IgD-negative memory B cell (primary cell): Measurements from ENCODE around the gene UTP25. TPM values are rescaled to one million over a fixed set of nuclear protein-coding genes. Genes with fewer than 3 reads are reported as not detected.
A peak's percentile ranks its signal among the peaks of the same experiment; 100 is the strongest.
"Not testable (repeated sequence)": the region's sequence is repeated elsewhere in the genome, so short reads cannot be mapped to it uniquely, and the experiment has no call there.

Experiments
- H3K27ac Mint-ChIP-seq, 3 donors: one replicate each; pipeline ENCODE4 v1.8.0; 2020 to 2022; ENCODE audit warnings: mild to moderate bottlenecking in 3 of 3, mixed read lengths in 3 of 3, moderate library complexity in 1 of 3
- H3K27me3 Mint-ChIP-seq: one replicate; pipeline ENCODE4 v1.8.0; 2021; ENCODE audit warnings: mixed read lengths
- H3K36me3 Mint-ChIP-seq: one replicate; pipeline ENCODE4 v1.8.0; 2020; ENCODE audit warnings: mild to moderate bottlenecking, mixed read lengths
- H3K4me1 Mint-ChIP-seq, 3 donors: one replicate each; pipeline ENCODE4 v1.8.0; 2020 to 2022; ENCODE audit warnings: mixed read lengths in 3 of 3, mild to moderate bottlenecking in 1 of 3
- H3K4me3 Mint-ChIP-seq, 4 donors: one replicate each; pipeline ENCODE4 v1.8.0; 2020 to 2022; ENCODE audit warnings: mild to moderate bottlenecking in 4 of 4, mixed read lengths in 4 of 4, moderate library complexity in 3 of 4
- H3K9me3 Mint-ChIP-seq, 3 donors: one replicate each; pipeline ENCODE4 v1.8.0; 2020 to 2021; ENCODE audit warnings: mixed read lengths in 3 of 3, mild to moderate bottlenecking in 1 of 3
- polyA plus RNA-seq: library from polyadenylated mRNA; unstranded; fragments of 300-500 nt; fragmentation: Illumina TruSeq; gene quantifications from one replicate; pipeline ENCODE4 v1.2.3, GENCODE V29; 2021

Gene UTP25, protein sequence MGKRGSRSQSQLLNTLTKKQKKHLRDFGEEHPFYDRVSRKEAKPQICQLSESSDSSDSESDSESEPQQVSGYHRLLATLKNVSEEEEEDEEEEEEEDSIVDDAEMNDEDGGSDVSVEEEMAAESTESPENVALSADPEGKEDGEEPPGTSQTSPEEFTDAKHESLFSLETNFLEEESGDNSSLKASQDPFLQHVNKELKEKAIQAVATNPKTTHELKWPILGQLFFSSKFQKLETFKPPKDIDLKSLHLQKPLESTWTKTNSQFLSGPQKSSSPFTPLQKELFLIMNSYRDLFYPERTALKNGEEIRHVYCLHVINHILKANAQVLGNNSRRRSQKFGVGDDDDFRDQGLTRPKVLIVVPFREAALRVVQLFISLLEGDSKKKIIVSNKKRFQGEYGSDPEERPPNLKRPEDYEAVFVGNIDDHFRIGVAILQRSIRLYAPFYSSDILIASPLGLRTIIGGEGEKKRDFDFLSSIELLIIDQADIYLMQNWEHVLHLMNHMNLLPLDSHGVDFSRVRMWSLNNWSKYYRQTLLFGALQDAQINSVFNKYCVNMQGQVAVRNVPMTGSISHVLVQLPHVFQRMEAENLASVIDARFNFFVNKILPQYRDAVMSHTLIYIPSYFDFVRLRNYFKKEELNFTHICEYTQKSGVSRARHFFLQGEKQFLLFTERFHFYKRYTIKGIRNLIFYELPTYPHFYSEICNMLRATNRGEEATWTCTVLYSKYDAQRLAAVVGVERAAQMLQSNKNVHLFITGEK
- polyA plus RNA-seq: 4.4 TPM

DNA sequence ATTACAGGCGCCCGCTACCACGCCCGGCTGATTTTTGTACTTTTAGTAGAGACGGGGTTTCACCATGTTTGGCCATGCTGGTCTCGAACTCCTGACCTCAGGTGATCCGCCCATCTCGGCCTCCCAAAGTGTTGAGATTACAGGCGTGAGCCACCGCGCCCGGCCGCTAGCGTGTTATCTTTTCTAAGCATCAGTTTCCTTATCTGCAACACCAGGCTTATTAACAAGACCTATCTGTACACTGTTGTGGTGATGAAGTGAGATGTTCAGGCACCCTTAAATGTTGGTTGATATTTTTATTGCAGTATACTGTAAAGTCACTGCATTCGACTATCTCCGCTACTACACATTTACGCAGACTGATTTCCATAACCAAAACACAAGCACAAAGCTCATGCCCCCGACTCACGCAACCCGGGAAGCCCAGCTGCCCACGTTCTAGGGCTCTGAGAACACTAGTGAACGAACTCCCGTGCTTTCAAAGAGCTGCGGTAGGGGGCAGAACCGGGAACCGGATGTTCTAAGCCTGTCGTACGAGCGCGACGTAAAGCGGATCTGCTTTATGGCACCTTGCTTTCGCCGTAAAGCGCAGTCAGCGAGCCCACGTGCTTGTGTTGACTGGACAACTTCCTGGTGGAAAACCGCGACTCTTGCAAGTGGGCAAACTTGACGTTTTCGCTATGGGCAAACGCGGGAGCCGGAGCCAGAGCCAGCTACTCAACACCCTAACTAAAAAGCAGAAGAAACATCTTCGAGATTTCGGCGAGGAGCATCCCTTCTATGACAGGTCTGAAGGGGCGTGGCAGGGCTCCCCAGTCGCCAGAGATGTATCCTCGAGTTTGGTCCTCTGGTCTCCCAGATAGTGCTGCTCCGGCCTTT is at the start of gene UTP25:
Gene UTP25, plus strand, starts transcription at position 589 of the 879 bp plus-strand sequence. Its CDS starts 92 bp downstream, at position 681.
- peak within 1 kb of the TSS; percentile 94 to 100 (median 98) for H3K4me3 Mint-ChIP-seq
- H3K27me3 Mint-ChIP-seq: peaks cover 4% of the 10 kb centered on the region
- H3K27ac Mint-ChIP-seq: peak within 1 kb of the TSS; percentile 86 to 97 (median 86)
- H3K4me1 Mint-ChIP-seq: peaks cover 16 to 29% (median 25%) of the 10 kb centered on the region in 3 donors
- peaks cover 2% of the 10 kb centered on the region for H3K36me3 Mint-ChIP-seq
- peaks cover 0 to 1% (median 0%) of the 10 kb centered on the region in 3 donors for H3K9me3 Mint-ChIP-seq

DNA sequence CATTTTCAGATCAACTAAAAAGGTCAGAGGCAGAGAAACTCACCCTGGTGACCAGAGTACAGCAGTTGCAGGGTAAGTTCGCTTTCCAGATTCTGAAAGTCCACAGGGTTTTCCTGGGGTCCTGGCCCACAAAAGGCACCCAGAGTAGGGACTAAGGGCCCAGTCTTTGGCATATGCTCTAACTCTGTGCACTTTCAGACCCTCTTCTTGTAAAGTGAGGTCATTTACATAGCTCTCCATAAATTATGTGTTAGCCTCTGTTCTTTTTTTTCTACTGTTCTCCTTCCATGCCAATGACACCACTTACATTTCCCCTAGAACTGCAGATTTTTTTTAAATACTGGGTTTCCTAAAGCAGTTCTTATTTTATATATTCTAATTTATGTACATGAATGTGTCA is 49.7 kb upstream of the UTP25 start:
- H3K27me3 Mint-ChIP-seq: no peaks in the 10 kb centered on the region
- peaks cover 15% of the 10 kb centered on the region for H3K36me3 Mint-ChIP-seq
- peak overlapping the region in 1 of 3 donors; percentile 77 for H3K27ac Mint-ChIP-seq
- H3K9me3 Mint-ChIP-seq: no peaks in the 10 kb centered on the region
- no peak overlapping the region for H3K4me3 Mint-ChIP-seq
- H3K4me1 Mint-ChIP-seq: peaks cover 15 to 28% (median 27%) of the 10 kb centered on the region in 3 donors

DNA sequence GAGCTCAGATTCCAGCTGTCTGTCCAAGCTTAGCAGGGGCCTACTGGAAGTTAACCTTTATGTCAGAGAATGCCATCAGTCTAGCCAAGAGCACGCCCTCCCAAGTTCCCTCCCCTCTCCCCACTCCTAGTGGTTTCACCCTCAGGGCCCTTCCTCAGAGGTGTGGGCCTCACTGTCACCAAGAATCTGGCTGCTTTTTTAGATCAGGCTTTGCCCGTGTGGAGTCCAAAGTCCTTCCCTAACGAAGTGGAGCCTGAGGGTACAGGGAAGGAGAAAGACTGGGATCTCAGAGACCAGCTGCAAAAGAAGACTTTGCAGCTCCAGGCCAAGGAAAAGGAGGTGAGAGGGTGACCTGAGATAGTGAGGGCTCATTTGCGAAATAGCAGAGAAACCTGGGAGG is 47.5 kb upstream of the UTP25 start:
- peaks cover 0 to 2% (median 0%) of the 10 kb centered on the region in 3 donors for H3K9me3 Mint-ChIP-seq
- H3K27me3 Mint-ChIP-seq: no peaks in the 10 kb centered on the region
- peak overlapping the region in 1 of 4 donors; percentile 39 for H3K4me3 Mint-ChIP-seq
- H3K36me3 Mint-ChIP-seq: peaks cover 9% of the 10 kb centered on the region
- peak overlapping the region in 2 of 3 donors; percentile 9 to 41 for H3K27ac Mint-ChIP-seq
- peaks cover 17 to 33% (median 17%) of the 10 kb centered on the region in 3 donors for H3K4me1 Mint-ChIP-seq

DNA sequence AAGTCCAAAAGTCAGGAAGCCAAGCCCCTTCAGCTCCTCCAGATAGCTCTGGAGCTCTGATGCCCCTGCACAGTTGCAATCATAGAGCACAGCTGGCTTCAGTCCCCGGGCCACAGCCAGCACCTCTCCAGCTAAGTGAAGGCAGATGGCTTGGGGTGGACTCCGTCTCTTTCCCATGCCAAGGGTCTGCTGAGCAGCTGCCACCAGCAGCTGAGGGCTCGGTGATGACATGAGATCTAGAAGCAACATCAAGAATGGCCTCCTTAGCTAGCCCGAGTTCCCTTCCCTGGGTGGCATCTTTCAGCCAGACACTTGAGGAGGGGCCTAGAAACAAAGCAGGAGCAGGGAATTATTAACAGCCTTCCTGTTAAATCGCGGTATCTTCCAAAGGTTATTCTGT is 44.4 kb upstream of the UTP25 start:
- H3K9me3 Mint-ChIP-seq: peaks cover 0 to 4% (median 0%) of the 10 kb centered on the region in 3 donors
- H3K4me3 Mint-ChIP-seq: peak overlapping the region in 3 of 4 donors; percentile 86 to 98 (median 97)
- H3K27ac Mint-ChIP-seq: peak overlapping the region in 2 of 3 donors; percentile 53 to 92
- peaks cover 9% of the 10 kb centered on the region for H3K27me3 Mint-ChIP-seq
- peaks cover 10% of the 10 kb centered on the region for H3K36me3 Mint-ChIP-seq
- peaks cover 12 to 24% (median 15%) of the 10 kb centered on the region in 3 donors for H3K4me1 Mint-ChIP-seq

DNA sequence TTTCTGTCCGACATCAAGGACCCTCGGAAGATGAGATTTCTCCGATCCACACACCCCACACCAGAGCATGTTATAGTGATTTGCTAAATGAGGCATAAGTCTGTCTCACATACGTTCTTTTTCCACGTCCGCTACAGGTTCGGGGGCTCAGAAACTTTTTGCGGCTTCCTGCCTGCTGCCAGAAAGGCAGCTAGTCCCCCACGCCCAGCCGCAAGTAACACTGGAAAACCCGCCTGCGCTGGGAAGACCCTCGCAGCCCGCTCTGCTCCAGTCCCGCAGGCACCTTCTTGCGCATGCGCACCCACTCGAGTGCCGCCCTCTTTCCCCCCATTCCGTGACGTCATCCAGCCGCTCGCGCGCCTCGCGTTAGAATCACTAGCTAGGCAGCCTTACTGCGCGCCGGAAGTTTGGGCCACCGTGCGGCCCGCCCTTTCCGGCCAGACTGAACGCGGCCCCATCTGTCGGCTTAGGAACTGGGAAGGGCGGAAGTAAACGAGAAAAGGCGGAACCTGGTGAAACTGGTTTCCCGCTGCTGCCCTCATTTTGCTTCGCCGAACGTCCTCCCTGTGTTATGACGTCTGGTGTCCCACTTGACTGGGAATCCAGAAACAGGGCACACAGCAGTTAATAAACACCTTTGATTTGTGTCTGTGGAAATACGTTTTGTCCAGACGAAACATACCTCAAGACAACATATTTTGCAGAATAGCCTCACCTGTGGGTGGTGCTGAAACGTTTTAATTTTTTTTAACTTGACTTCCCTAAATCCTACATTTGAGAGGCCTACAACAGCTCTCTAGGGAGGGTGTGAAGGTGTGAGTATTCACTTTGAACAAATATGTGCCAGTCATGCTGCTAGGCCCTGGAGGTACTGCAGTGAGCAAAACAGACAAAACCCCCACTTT is 43.3 kb upstream of the UTP25 start, which contains the start of gene C1orf74:
Gene C1orf74, minus strand, starts transcription at position 295 of the 905 bp plus-strand sequence. CDS start 925 bp downstream, outside the sequence.
- Mint-ChIP-seq H3K4me1 (peaks cover 9 to 24% (median 10%) of the 10 kb centered on the region in 3 donors), H3K36me3 (peaks cover 8% of the 10 kb centered on the region), H3K4me3 (peak within 1 kb of the TSS; percentile 86 to 99 (median 98)), H3K9me3 (peaks cover 0 to 4% (median 0%) of the 10 kb centered on the region in 3 donors), H3K27ac (peak within 1 kb of the TSS; percentile 92 to 99 (median 99)), H3K27me3 (peaks cover 18% of the 10 kb centered on the region)

DNA sequence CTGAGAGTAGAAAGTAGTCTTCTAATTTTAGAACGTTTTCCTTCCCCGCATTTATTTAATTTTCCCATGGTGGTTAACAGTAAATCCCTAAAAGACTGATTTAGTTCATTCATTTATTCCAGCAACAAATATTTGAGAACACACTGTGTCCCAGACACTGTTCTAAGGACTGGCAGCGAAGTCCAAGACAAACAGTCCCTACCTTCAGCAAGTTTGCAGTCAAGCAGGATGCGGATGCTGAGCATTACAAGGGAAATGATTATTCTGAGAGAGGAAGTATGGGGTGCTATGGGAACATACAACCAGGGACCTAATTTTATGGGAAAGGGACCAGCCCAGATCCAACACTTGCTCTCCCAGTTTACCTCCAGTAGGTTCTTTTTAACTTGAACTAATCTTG is 42.2 kb upstream of the UTP25 start:
- peak overlapping the region in 2 of 3 donors; percentile 92 to 99 for H3K27ac Mint-ChIP-seq

DNA sequence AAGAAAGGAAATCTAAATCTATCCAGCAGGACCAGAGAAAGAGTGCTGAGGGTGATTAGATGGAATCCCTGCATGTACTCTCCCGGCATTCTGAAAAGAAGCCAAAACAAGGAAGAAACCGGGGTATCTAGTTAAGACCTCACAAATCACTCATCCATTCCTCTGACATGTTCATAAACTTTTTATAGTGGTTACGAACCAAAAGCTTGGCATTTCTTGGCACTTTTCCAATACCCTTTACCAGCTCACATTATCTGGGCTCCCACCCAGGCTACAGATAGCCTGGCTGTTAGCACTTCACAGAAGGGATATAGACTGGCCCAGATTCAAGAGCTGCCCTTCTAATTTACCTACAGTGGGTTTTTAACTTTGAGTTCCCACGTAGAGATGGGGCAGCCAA is 41.6 kb upstream of the UTP25 start:
- H3K36me3 Mint-ChIP-seq: peaks cover 6% of the 10 kb centered on the region
- H3K4me3 Mint-ChIP-seq: peak overlapping the region in 1 of 4 donors; percentile 18
- H3K4me1 Mint-ChIP-seq: peaks cover 9 to 24% (median 10%) of the 10 kb centered on the region in 3 donors
- peaks cover 0 to 4% (median 0%) of the 10 kb centered on the region in 3 donors for H3K9me3 Mint-ChIP-seq
- peak overlapping the region in 2 of 3 donors; percentile 30 to 99 for H3K27ac Mint-ChIP-seq
- peaks cover 25% of the 10 kb centered on the region for H3K27me3 Mint-ChIP-seq

More for the DNA sequence above, 42.2 kb upstream of the UTP25 start:
- H3K4me3 Mint-ChIP-seq: peak overlapping the region in 2 of 4 donors; percentile 30 to 86
- H3K27me3 Mint-ChIP-seq: peaks cover 23% of the 10 kb centered on the region
- peaks cover 0 to 4% (median 0%) of the 10 kb centered on the region in 3 donors for H3K9me3 Mint-ChIP-seq
- peaks cover 9 to 24% (median 10%) of the 10 kb centered on the region in 3 donors for H3K4me1 Mint-ChIP-seq
- H3K36me3 Mint-ChIP-seq: peaks cover 6% of the 10 kb centered on the region

DNA sequence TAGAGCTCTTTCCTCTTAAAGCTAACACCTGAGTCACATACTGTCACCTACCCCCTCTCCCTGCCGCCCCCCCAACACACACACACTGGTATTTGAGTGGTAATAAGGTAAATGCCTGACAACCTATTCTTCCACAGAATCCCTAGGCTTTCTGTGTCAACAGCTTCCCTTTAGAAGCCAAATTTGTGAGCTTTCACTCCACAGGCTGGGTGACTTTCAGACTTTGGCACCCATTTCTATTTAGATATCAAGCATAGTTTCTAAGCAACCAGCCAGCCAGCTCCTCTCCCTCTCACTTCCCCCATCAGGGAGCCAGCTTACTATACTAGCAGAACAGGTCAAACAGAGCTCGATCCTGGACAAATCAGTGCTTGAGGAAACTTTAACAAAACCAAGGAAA is 40.2 kb upstream of the UTP25 start:
- Mint-ChIP-seq H3K4me1 (peaks cover 7 to 21% (median 10%) of the 10 kb centered on the region in 3 donors), H3K4me3 (peak overlapping the region in 1 of 4 donors; percentile 5), H3K27ac (peak overlapping the region in 1 of 3 donors; percentile 68), H3K9me3 (peaks cover 0 to 4% (median 0%) of the 10 kb centered on the region in 3 donors), H3K36me3 (peaks cover 3% of the 10 kb centered on the region), H3K27me3 (peaks cover 33% of the 10 kb centered on the region)

DNA sequence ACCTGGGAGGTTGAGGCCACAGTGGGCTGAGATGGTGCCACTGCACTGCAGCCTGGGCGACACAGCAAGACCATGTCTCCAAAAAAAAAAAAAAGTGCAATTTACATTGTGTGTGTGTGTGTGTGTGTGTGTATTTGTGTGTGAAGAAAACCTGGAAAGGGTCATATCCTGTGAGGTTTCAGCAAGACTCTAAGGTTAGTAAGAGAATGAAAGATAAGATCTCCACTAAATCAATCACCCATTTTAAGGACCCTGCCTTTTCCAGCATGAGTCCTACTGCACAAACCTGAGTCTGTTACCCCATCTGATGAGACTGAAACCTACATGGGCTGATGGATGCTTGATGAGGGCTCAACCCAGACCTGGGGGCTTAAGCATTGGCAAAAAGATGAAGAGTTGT is 38.5 kb upstream of the UTP25 start:
- Mint-ChIP-seq H3K4me3 (no peak overlapping the region), H3K27ac (no peak overlapping the region), H3K27me3 (peaks cover 35% of the 10 kb centered on the region), H3K9me3 (peaks cover 0 to 4% (median 0%) of the 10 kb centered on the region in 3 donors), H3K4me1 (peaks cover 5 to 9% (median 6%) of the 10 kb centered on the region in 3 donors), H3K36me3 (peaks cover 3% of the 10 kb centered on the region)

DNA sequence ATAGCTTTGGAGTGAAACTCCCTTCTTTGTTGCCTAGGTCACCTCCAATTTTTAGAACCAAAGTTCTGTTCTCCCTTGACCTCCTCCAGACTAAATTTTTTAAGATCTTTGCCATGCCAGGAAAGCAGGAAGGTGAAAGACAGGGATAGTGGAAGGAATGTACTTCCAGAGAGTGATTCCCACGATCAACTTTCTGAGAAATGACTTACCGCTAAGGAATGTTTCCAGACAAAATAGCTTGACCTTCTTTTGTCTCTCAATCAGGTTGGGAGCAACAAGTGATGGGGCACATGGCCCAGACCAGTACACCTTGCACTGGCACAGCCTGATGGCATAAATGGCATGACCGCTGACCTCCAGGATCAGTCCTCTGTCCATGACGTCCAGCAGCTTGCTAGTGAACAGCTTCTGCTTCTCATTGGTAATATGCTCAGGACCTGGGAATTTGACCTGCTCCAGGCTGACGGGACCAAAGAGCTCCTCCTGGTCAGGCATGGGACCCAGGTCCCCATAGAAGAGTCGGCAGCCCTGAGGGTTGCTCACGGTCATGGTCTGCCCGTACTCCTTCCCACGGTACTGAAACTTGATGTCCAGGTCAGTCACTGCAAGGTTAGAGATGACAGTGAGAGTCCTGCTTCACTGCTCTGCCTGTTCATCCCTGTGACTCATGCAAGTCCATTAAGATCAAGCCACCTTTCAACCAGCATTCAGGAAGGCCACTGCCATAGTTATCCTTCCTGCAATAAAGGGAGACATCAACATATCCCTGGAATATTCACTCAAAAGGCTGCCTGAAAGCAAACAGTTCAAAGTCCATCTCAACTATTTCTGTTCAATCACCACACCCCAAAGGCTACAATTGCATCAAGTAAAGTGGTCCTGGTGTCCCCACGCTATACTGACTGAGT is 37.2 kb upstream of the UTP25 start:
- Mint-ChIP-seq H3K4me3 (no peak overlapping the region), H3K9me3 (peaks cover 0 to 1% (median under 1%) of the 10 kb centered on the region in 3 donors), H3K27me3 (peaks cover 41% of the 10 kb centered on the region), H3K36me3 (peaks cover 7% of the 10 kb centered on the region), H3K4me1 (no peaks in the 10 kb centered on the region), H3K27ac (no peak overlapping the region)

DNA sequence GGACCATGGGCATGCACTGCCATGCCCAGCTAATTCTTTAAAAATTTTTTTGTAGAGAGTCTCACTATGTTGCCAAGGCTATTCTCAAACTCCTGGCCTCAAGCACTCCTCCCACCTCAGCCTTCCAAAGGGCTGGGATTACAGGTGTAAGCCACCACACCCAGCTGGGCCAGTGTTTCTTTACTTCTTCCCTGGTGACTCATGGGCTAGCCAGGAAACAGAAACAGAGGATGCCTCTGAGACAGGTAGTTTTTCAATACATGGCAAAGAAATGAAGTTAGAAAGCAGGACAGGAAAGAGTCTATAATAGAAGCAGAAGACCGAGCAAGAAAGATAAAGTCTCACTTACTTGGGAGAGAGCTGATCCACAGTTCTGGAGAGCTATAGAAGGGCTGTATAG is 35.9 kb upstream of the UTP25 start:
- Mint-ChIP-seq H3K27ac (no peak overlapping the region), H3K4me1 (no peaks in the 10 kb centered on the region), H3K4me3 (no peak overlapping the region), H3K9me3 (peaks cover 0 to 1% (median 0%) of the 10 kb centered on the region in 3 donors), H3K36me3 (peaks cover 8% of the 10 kb centered on the region), H3K27me3 (peaks cover 45% of the 10 kb centered on the region)

DNA sequence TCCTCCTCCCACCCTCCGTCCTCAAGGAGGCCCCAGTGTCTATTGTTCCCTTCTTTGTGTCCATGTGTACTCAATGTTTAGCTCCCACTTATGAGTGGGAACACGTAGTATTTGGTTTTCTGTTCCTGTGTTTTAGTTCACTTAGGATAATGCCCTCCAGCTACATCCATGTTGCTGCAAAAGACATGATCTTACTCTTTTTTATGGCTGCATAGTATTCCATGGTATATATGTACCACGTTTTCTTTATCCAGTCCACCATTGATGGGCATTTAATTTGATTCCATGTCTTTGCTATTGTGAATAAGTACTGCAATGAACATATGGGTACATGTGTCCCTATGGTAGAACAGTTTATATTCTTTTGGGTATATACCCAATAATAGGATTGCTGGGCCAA is 34.1 kb upstream of the UTP25 start:
- H3K27ac Mint-ChIP-seq, H3K36me3 Mint-ChIP-seq, H3K4me3 Mint-ChIP-seq, H3K4me1 Mint-ChIP-seq, H3K9me3 Mint-ChIP-seq: not testable (repeated sequence)
- peaks cover 36% of the 10 kb centered on the region for H3K27me3 Mint-ChIP-seq
